CD4-positive, alpha-beta T cell treated with Interleukin-17A for 1 hour (primary cell): ENCODE measurements around the gene VMA21.
A peak's percentile ranks its signal among the peaks of the same experiment; 100 is the strongest.

ENCODE experiments used
- DNase-seq: peaks from one replicate; pipeline ENCODE4 v3.0.0-alpha.2; 2020

Gene VMA21, protein sequence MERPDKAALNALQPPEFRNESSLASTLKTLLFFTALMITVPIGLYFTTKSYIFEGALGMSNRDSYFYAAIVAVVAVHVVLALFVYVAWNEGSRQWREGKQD

DNA sequence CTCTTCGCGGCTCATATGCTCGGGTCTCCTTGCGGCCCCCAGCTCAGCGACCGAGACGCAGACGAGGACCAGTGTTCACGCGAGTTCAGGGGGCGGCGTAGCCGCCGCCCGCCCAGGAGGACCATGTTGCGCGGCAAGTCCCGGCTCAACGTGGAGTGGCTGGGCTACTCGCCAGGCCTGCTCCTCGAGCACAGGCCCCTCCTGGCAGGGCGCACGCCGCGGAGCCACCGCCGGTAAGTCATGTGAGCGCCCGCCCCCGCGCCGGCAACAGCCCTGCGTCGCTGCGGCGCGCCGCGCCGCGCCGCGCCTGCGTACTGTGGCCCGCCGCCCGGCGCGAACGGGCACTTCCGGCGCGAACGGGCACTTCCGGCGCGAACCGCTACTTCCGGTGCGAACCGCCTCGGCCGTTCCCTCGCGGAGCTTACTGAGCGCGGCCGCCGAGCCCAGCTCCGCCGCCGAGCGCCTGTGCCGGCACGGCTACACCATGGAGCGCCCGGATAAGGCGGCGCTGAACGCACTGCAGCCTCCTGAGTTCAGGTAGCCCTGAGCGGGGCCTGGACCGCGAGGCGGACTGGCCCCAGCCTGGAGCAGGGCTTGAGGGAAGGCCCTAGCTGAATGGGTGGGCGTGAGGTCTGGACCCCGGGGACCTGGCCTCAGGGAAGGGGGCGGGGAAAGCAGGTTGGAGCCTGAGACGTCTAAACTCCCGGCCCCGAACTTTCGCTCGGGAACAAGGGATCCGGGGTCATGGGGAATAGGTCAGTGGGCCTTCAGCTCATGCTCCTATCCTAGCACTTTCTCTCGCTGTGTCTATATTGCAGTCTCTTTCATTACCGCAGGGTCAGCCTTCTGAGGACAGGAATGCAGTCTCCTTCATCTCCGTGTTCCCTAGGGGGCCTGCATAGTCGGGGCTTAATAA lies at the start of gene VMA21:
Gene VMA21 (plus strand): TSS at position 382 of the 916 bp plus-strand sequence. CDS start 103 bp downstream, at position 485.
- DNase-seq = peak; percentile 86

DNA sequence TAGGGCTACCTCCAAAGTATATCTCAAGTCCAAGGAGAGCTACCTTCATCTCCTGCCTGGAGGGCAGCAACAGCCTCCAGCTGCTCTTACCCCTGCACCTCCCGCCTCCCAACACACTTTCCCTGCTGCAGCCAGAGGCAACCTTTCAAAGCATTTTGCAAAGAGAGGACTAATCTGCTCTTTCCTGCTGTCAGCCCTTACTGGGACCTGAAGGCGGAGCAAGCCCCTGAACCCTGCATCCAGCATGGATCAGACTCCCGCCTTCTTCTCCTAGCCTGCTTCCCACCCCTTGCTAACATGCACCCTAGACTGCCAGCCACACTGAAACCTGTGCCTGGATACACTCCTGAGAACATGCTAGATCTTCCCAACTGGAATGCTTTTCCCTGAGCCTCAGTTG lies 37.7 kb upstream of the VMA21 start:
- DNase-seq = no peak

DNA sequence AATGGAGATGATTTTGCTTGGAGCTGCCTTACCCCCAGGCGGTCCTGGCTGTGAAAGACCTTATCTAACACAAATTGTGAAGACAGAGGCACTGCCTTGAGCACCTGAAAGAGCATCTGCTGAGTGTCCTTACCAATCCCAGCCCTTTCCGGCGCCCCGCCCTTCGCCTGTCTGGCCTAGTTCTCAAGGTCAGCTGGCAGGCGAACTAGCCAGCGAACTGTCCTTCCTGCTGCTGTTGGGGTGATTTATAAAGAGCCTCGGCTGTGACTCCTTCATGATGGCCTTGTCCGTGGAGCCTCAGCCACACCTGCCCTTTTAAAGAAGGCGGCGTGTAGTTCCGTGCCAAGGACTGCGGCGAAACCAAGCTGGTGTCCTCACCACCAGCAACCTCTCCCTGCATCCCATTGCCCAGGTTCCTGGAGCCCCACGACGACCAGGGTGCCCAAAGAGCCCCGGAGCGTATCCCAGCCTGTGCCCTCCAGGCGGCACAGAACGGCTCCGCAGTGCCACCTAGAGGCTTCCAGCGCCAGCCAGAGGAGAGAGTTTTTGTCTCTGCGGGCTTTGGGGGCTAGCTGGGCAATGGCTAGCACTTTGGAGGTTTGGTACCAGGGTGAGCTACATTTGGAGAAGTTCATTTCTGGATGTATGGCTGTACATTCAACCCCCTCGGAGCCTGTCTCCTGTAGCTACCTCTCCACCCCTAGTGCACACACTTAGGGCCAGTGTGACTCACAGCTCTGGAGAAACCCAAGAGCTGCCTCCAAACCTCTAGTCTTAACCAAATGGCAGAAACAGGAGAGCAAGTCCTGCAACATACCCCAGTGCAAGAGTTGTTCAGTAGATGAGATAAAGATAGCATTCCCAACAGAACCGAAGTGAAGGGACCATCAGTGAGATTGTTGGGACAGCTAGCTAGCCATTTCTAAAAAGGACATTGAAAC lies 36.8 kb upstream of the VMA21 start:
- peak; percentile 33 for DNase-seq

DNA sequence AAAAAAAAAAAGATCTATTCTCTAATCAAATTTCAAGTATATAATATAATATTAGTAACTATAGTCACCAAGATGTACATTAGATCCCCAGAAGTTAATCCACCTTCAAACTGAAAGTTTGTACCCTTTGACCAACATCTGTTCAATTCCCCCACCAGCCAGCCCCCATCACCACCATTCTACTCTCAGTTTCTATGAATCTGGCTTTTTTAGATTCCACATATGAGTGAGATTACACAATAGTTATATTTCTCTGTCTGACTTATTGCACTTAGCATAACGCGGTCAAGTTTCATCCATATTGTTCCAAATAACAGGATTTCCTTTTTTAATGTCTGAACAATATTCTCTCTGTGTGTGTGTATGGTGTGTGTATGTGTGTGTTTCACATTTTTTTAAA lies 33.7 kb upstream of the VMA21 start:
- DNase-seq = no peak

DNA sequence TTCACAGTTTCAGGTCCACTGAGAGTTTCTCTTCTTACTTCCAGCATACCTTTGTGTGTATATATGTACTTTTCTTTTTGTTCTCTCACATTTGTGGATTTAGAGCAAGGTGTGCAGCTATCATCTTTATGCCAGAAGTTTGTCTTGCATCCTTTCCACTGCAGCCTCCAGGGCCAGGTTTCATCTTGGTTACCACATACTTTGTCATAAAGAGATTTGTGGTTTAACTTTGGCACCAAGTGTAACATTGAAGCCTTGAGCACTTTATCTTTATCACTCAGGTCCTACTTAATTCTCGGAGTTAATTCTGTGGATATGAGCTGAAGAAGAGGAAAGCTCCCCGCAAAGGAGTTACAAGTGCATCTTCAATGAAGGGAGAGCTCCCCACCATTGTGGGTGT lies 31.4 kb upstream of the VMA21 start:
- no peak for DNase-seq

DNA sequence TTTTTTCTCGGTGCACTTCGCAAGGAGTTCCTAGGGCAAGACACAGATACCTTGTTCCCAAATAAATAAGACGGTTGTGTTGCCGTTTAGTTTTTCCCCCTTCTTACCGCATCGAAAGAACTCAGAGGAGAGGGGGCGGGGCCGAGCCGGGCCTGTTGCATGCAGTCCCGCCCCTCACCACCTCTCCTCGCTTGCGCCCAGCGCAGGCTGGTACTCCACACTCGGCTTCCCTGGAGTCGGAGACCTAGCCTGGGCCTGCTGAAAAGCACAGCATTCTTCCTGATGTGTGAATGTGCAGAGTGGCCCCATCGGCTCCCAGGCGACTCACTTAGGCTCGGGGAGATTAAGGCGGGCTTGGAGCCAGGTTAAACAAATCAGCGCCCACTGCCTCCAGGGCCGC lies 26.1 kb upstream of the VMA21 start:
- DNase-seq = no peak

DNA sequence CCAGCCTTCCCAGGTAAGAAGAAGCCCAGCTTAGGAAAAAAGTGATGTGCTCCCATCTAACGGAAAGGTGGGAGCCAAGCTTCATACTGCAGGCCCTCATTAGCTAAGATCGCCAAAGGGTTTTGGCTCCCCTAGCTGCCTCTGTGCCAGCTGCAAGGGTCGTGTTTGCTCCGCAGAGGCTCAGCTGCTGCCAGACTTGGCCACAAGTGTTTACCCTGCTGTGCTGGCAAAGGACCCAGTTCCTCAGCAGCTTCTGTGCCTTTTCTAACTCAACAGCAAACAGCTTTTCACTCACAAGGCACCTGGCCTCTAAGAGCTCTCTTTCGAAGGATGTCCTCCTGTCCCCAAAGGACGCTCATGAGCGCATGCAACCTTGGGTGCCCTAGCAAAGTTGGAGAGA lies 12.2 kb upstream of the VMA21 start:
- no peak for DNase-seq

DNA sequence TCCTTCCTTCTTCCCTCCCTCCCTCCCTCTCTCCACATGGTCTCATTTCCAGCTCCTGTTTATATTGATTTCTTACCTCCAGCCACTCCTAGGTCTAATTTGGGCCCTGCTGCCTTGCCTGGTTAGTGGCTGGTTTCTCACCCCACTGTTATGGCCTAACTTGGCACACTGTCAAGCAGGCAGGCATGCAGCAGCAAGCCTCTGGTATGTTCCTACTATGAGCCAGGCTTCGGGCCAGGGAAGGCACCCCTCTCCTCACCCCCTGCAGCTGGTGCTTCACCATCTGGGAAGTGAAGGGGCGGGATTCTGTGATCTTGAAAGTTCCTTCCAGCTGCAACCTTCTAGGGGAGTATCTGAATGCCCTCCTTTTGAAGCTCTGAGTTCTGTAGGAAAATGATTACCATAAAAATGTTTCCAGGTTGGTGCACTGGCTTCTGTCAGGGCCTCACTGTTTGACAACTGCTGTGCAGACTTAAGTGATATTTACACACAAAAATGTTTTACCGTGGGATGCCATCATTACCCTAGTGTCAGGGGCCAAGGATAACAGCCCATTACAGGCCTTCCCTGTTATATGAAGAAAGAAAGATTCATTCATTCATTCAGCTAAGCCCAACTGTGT lies 10.1 kb upstream of the VMA21 start:
- DNase-seq = no peak

DNA sequence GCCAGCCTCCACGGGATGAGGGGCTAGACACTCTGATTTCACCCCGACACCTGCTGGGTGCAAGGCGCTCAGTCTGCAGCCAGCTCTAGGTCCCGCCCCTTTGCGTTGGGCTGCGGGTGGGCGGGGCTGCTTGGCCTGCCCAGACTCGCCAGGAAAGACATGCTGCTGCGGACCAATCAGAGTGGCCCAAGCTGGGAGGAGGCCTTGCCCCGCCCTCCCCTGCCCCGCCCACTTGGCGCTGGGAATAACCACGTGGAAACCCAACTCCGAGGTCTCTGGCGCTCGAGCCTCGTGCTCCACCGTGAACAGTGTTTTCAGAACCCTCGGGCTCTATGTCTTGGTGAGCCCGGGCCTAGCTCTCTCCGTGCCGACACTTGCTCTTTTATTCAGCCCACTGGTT lies 5.3 kb upstream of the VMA21 start:
- DNase-seq = no peak

DNA sequence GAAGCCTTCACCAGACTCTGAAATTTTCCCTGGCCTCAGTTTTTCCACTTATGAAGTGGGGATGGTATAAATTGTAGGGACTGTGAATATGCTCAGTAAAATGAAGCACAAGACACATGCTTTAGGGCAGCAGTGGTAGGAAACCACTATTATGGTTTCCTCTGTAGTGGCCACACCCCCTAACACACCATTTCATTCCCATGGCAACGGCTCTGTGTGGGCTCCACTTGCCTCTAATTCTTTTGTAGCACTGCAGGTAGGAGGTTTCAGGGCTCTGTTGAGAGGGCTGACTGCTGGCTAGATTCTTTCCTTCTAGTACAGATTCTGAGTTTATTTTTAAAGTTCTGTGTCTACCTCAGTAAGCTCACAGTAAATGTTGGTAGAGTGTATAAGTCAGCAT lies 3.5 kb upstream of the VMA21 start:
- peak; percentile 87 for DNase-seq

DNA sequence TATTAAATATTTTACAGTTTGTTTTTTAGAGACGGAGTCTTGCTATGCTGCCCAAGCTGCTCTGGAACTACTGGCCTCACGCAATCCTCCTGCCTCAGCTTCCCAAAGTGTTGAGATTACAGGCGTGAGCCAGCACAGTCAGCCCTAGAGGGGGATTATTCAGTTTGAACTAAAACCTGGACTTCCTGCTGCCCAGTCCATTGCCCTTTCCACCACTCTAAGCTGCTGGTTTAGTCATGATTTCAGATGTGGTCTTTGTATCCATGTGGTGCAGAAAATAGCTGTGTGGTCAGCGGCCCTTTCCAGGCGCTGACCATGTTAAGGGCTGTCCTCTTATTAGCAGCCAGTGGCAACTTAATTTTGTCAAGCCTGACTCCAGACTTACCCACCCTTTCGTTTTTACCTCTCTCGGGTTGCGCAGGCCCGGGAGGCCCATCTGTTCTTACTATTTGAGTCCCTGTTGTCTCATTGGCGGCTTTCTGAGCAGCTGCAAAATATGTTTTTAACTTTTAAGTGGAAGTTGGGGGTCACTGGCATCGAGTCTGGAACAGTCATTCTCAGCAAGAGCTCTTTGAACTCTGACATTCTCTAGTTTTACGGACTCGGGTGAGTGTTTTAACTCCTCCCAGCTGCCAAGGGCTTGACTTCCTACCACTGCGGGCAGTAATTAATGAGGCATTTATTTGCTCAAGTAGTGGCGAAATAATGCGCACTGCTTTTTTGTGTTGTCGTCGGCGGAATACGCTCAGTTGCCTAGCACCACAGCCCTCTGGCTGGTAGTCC lies 773 bp upstream of the VMA21 start:
- DNase-seq = no peak

DNA sequence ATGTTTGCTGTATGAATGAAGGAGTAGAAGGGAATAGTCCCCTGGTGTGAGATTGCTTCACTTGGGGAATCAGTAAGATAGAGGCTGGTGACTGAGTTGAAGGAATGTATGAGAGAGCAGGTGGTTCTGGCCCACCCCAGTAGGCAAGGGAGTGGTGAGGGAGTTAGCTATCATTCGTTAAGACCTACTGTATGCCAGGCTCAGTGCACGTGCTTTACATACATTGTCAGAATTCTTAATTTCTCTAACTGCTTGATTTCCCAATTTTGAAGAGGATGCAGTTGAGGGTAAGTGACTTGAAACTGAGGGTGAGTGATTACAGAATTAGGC lies 700 bp downstream of the VMA21 start:
- DNase-seq = peak; percentile 8

DNA sequence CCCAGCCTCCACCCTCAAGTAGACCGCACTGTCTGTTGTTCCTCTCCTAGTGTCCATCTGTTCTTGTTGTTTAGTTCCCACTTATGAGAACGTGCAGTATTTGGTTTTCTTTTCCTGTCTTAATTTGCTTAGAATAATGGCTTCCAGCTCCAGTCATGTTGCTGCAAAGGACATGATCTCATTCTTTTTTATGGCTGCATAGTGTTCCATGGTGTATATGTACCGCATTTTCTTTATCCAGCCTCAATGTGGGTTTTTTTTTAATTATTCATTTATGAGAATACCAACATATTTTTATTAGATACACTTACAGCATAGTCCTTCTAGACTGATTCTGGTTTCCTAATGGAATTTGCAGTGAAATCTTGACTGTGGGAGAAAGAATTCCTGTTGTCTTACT lies 1.3 kb downstream of the VMA21 start:
- no peak for DNase-seq

DNA sequence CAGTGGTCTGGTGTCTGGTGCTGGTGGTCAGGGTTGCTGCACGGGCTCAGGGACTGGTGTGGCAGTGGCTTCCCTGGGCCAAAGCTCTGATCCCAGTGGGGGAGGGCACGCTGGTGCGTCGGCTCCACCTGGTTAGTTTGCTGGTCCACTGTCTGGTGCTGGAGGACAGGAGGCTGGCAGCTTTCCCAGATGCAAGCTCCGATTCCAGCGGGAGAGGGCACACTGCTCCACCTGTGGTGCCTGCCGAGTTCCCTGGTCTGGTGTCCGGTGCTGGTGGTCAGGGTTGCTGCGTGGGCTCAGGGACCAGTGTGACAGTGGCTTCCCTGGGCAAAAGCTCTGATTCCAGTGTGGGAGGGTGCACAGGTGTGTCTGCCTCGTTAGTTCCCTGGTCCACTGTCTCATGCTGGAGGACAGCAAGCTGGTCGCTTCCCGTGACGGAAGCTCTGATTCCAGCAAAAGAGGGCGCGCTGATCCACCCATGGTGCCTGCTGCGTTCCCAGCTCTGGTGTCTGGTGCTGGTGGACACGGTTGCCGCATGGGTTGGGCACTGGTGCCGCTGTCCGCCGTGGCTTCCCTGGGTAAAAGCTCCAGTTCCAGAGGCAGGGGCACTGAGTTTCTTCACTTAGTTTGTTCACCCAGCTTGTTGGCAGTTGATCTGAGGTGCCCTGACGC lies 5.8 kb downstream of the VMA21 start:
- no peak for DNase-seq

DNA sequence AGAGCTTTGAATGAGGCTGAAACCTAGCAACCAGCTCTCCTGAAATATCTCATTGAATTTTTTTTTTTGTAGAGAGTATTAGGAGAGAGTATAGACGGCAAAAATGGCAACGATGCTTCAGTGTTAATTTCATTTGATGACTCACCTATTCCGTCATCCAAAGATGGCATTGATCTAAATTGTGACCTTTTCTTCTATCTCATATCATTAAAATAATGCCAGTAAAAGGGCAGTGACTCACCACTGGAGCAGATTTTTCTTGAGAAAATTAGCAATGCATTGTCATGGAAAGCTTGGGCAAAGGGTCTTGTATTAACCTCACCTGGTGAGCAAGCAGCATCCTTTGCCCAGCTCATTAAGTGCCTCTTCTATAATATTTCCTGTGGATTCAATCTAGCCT lies 19.6 kb downstream of the VMA21 start:
- DNase-seq = no peak

DNA sequence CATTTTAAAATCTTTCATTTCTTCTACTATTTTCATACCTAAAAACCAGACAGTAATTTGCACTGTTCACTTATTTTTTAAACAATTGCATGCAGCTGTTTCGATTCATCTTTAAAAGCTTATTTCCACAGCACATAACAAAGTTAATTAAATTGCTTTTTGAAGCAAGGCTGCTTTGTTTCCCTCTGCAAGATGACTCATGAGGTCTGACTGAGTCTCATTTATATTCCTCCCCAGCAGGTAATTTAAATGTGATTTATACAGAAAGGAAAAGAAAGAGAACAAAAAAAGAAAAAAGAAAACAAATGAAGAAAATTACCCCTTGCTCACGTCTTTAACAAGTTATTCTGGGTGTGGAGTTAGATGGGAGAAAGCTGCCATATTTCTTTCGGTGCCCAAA lies 22.8 kb downstream of the VMA21 start:
- no peak for DNase-seq

DNA sequence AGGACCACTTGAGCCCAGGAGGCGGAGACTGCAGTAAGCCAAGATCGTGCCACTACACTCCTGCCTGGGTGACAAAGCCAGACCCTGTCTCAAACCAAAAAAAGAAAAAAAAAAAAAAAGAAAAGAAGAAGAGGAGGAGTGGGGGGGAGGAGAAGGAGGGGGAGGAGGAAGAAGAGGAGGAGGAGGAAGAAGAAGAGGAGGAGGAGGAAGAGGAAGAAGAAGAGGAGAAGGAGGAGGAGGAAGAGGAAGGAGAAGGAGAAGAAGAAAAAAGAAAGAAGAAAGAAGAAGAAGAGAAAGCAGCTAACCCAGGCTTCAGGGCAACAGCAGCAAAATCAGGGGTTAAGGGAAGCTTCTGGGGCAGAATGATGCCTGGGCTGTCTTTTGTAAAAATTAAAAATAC lies 27.5 kb downstream of the VMA21 start:
- DNase-seq = no peak

DNA sequence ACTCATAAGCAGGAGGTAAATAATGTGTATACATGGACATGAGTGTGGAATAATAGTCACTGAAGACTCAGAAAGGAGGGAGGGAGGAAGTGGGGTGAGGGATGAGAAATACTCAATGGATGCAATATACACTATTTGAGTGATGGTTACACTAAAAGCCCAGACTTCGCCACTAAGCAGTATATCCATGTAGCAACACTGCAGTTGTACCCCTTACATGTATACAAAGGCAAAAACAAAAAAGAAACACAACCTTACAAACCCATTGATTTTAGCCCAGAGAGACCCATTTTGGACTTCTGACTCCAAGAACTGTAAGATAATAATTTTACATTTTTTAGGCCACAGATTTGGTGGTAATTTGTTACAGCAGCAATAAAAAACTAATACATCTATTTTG lies 51.5 kb downstream of the VMA21 start:
- no peak for DNase-seq

DNA sequence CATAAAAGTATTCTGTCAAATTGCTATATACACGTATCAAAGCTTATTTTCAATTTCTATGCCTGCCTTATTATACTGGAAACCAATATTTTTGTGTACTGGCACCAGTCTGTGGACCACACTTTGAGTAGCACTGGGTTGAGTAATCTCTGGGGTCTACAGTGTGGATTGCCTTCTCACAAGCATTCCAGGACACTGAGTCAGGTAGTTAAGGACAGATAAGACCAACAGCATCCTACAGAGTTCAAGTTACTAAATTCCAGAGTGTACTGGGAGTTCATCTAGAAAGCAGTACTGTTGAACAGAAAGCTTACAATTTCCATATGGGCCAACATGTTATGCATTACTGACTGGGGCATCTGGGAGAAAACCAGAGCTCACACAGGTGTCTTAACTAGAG lies 61.8 kb downstream of the VMA21 start:
- DNase-seq = no peak
